Lung (tissue), 12 donors: ENCODE measurements around the gene OPCML. TPM values are rescaled to one million over a fixed set of nuclear protein-coding genes. Genes with fewer than 3 reads are reported as not detected.

Experiments used
- ATAC-seq: fragments of 200-7000 bp; cut with Tn5 transposase; one replicate; pipeline ENCODE4 v1.9.1; 2020; ENCODE audit warnings: moderate number of reproducible peaks; ENCODE audit not compliant: insufficient read depth, low FRiP score
- DNase-seq, 3 donors: peaks; one replicate each; pipeline ENCODE4 v3.0.0-alpha.2; 2013 to 2017
- H3K27ac ChIP-seq, 2 donors: one replicate each; pipeline ENCODE4 v1.5.1; 2013; ENCODE audit warnings: mild to moderate bottlenecking in 2 of 2, moderate library complexity in 2 of 2, control low read depth in 1 of 2, inconsistent platforms in 1 of 2, low read depth in 1 of 2, low read length in 1 of 2
- H3K27me3 ChIP-seq, 3 donors: one replicate each; pipeline ENCODE4 v1.5.1; 2013; ENCODE audit warnings: low read length in 2 of 3; ENCODE audit not compliant: control insufficient read depth in 3 of 3, insufficient read depth in 3 of 3
- H3K36me3 ChIP-seq, 4 donors: one replicate each; pipeline ENCODE4 v1.5.1; 2013; ENCODE audit warnings: low read length in 4 of 4, mild to moderate bottlenecking in 1 of 4, moderate library complexity in 1 of 4; ENCODE audit not compliant: control insufficient read depth in 4 of 4, insufficient read depth in 4 of 4
- H3K4me1 ChIP-seq, 5 donors: one replicate each; pipeline ENCODE4 v1.5.1; 2013; ENCODE audit warnings: low read length in 5 of 5, mild to moderate bottlenecking in 2 of 5, moderate library complexity in 1 of 5; ENCODE audit not compliant: control insufficient read depth in 5 of 5, insufficient read depth in 5 of 5
- H3K4me3 ChIP-seq: one replicate; pipeline ENCODE4 v1.5.1; 2013; ENCODE audit warnings: mild to moderate bottlenecking, control low read depth, moderate library complexity
- H3K9ac ChIP-seq, 2 donors: one replicate each; pipeline ENCODE4 v1.5.1; 2013; ENCODE audit warnings: low read length in 2 of 2, control low read depth in 1 of 2; ENCODE audit not compliant: insufficient read depth in 1 of 2
- H3K9me3 ChIP-seq, 4 donors: one replicate each; pipeline ENCODE4 v1.5.1; 2013; ENCODE audit warnings: low read length in 3 of 4, mild to moderate bottlenecking in 1 of 4, moderate library complexity in 1 of 4; ENCODE audit not compliant: control insufficient read depth in 4 of 4, insufficient read depth in 3 of 4
- WGBS, 2 donors: extraction: QIAGEN DNeasy Blood & Tissue Kit; methylation state at CpG; one replicate each; pipeline ENCODE4 v1.1.7; 2013; 5-methylcytosine and 5-hydroxymethylcytosine counted together
- polyA plus RNA-seq, 2 donors: library from polyadenylated mRNA; stranded (reverse); fragments of 200-250 nt; gene quantifications; one replicate each; pipeline ENCODE4 v1.2.1, GENCODE V29; 2013
- total RNA-seq, 2 donors: library from RNA; depleted of rRNA in 1 of 2; stranded (reverse); fragments of >200 nt in 1 of 2; gene quantifications; one replicate each; pipeline ENCODE4 v1.2.1, GENCODE V29; 2014 to 2021
- TF ChIP-seq, protein P1 (sequence below): IDR thresholded peaks from 2 replicates; pipeline ENCODE4 v1.5.1; 2012; ENCODE audit warnings: mild to moderate bottlenecking; ENCODE audit errors: control extremely low read depth, extremely low read depth
- donor health status: control.
- donor health status: control.
- donor health status: Bipolar disorder and iron deficiency.
- donor health status: healthy.
- donor health status: DM: yes; HTN: yes; CAD: no.

The OPCML gene
- total and polyA plus RNA-seq, 4 donors, result 0.49 to 0.74 TPM; not detected in 2

DNA sequence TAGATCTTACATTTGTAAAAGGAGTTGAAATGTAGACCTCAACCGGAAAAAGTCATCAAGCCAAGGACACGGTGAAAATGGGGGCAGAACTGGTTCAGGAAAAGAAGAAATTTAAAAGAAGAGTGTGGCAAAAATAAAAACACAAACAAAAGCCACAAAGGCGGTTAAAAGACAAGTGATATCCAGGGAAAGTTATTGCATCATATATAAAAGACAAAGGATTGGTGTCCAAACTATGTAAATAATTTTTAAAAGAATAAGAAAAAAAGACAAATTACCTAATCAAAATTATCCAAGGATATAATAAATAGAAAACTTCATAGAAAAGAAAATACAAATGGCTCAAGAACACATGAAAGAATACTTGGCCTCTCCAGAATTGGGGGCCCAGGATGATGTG, 45.1 kb upstream of the OPCML start:
- H3K9ac ChIP-seq, result no peak overlapping the region

DNA sequence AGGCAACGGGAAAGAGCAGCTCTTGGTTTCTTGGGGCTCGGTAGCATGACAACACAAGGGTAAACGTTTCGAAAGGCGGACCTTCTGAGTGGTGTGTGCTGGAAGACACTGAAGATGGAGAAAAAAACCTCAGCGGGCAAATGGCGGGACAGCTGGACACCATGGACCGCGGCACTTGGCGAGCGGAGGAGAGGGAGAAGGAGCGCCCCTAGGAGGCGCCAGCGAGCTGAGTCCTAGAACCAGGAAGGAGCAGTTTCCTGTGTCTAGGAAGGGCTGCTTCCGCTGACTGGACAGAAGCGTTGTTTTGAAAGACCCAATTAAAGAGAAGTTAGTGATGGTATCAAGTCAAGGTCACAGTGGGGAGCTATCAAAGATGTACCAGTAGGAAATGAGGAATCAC, 44.0 kb upstream of the OPCML start:
- WGBS, 2 donors, result 71 to 81% methylated on average over 16 of the region's 16 CpGs

More for the DNA sequence above, 45.1 kb upstream of the OPCML start:
- peaks cover 0 to 3% (median 0%) of the 10 kb centered on the region in 4 donors for H3K9me3 ChIP-seq
- H3K36me3 ChIP-seq, result no peaks in the 10 kb centered on the region
- no peak overlapping the region for H3K4me3 ChIP-seq
- no peak for DNase-seq
- H3K27ac ChIP-seq, result no peak overlapping the region
- TF ChIP-seq, protein P1, sequence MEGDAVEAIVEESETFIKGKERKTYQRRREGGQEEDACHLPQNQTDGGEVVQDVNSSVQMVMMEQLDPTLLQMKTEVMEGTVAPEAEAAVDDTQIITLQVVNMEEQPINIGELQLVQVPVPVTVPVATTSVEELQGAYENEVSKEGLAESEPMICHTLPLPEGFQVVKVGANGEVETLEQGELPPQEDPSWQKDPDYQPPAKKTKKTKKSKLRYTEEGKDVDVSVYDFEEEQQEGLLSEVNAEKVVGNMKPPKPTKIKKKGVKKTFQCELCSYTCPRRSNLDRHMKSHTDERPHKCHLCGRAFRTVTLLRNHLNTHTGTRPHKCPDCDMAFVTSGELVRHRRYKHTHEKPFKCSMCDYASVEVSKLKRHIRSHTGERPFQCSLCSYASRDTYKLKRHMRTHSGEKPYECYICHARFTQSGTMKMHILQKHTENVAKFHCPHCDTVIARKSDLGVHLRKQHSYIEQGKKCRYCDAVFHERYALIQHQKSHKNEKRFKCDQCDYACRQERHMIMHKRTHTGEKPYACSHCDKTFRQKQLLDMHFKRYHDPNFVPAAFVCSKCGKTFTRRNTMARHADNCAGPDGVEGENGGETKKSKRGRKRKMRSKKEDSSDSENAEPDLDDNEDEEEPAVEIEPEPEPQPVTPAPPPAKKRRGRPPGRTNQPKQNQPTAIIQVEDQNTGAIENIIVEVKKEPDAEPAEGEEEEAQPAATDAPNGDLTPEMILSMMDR, result no peak
- ATAC-seq, result no peak
- peaks cover 0 to 9% (median 0%) of the 10 kb centered on the region in 5 donors for H3K4me1 ChIP-seq
- H3K27me3 ChIP-seq, result peaks cover 0 to 4% (median 0%) of the 10 kb centered on the region in 3 donors
- 93 to 97% methylated on average over 3 of the region's 3 CpGs for WGBS, 2 donors

DNA sequence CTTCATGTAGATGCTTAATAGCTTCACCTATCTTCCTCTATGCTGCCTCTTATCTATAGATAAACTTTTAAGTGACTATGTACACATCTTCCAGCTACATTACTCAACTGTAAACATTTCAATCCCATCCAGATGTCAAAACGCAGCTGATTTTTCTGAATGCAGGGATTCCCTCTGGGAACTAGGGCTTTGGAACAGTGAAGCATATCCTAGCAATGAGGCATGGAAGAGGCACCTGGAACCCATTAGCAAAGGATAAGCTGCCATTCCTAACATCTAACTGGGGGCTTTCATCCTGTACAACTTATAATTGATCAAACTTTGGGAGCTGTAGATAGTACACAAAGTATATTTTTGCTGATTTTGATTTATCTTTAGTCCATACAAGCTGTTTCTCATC, 40.8 kb upstream of the OPCML start:
- no peak for DNase-seq
- H3K27me3 ChIP-seq, result peaks cover 0 to 8% (median 4%) of the 10 kb centered on the region in 3 donors
- no peaks in the 10 kb centered on the region for H3K9me3 ChIP-seq
- no peak overlapping the region for H3K27ac ChIP-seq
- H3K4me1 ChIP-seq, result no peaks in the 10 kb centered on the region
- TF ChIP-seq, protein P1, result no peak
- no peaks in the 10 kb centered on the region for H3K36me3 ChIP-seq
- 65 to 76% methylated on average over 1 of the region's 1 CpG for WGBS, 2 donors
- no peak overlapping the region for H3K4me3 ChIP-seq
- ATAC-seq, result no peak
- H3K9ac ChIP-seq, result no peak overlapping the region

More for the DNA sequence above, 44.0 kb upstream of the OPCML start:
- TF ChIP-seq, protein P1, result no peak
- Histone ChIP-seq H3K36me3 (no peaks in the 10 kb centered on the region), H3K4me1 (peaks cover 0 to 9% (median 0%) of the 10 kb centered on the region in 5 donors), H3K9me3 (peaks cover 0 to 3% (median 0%) of the 10 kb centered on the region in 4 donors), H3K4me3 (no peak overlapping the region), H3K9ac (no peak overlapping the region), H3K27ac (no peak overlapping the region), H3K27me3 (peaks cover 0 to 6% (median 0%) of the 10 kb centered on the region in 3 donors)
- DNase-seq, result no peak
- ATAC-seq, result no peak

DNA sequence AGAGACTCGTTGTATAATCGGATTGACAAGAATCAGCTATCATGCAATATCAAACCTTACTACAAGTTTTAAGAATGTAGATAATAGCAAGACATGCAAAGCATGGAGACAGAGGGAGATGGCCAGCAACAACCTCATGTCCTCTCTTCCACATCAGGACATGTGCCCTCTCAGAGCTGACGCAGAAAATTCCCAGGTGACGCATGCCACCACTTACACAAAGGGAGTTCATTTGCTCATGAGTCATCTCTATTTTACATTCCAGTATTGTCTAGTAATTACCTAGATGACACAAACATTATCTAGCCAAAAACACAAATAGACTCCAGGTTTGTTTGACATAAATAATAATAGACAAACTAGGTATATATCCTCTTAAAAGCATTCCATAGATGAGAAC, 38.1 kb upstream of the OPCML start:
- Histone ChIP-seq H3K27ac (no peak overlapping the region), H3K27me3 (peaks cover 0 to 20% (median 4%) of the 10 kb centered on the region in 3 donors), H3K4me3 (no peak overlapping the region), H3K36me3 (no peaks in the 10 kb centered on the region), H3K9me3 (no peaks in the 10 kb centered on the region), H3K9ac (no peak overlapping the region), H3K4me1 (no peaks in the 10 kb centered on the region)
- no peak for ATAC-seq
- no peak for DNase-seq
- 93 to 95% methylated on average over 4 of the region's 4 CpGs for WGBS, 2 donors
- TF ChIP-seq, protein P1, result no peak
